Peyer's patch (tissue), 4 donors: ENCODE data around the gene CFAP69.

Experiments used
- CTCF ChIP-seq, 6 experiments: fragments of 450-650 bp in 4 of 6; fragments of 200-600 bp in 2 of 6; sonication (generic) in 1 of 6; IDR thresholded peaks; one replicate each; pipeline ENCODE4 v1.5.1; 2017 to 2019; ENCODE audit warnings: antibody characterized with exemption in 6 of 6, mild to moderate bottlenecking in 3 of 6, moderate library complexity in 1 of 6
- POLR2A ChIP-seq, 2 donors: fragments of 450-650 bp; IDR thresholded peaks; one replicate each; pipeline ENCODE4 v1.5.1; 2017; ENCODE audit warnings: antibody characterized with exemption in 2 of 2, mild to moderate bottlenecking in 2 of 2, moderate library complexity in 2 of 2

DNA sequence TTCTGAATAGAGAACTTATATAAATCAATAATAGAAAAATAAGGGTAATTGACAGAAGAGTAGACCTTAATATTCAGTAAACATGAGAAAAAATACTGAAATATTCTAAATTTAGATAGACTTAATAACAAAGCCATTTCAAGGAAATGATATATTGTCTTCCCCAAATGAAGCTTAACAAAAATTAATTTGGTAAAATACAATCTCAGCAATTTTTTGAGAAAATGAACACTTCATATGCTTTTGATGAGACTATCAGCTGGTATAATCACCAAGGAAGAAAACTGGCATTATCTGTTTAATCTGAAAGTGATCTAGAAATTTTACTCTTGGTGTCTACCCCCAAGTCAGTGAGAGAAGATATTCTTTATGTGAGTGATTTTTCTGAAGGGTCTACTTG is 77.9 kb downstream of the CFAP69 start:
- TF ChIP-seq CTCF (IDR thresholded peaks at IDR 0.05) (no peak), POLR2A (IDR thresholded peaks at IDR 0.05) (no peak)
